HEK293 (cell line): ENCODE data around the gene FASLG.

Source experiments
- ATF2 ChIP-seq: fragments of 450-650 bp; formaldehyde crosslinking; IDR thresholded peaks from 2 replicates; pipeline ENCODE4 v1.5.1; 2016; ENCODE audit warnings: missing biosample characterization, missing genetic modification characterization, low read depth
- KLF8 ChIP-seq: fragments of 450-650 bp; formaldehyde crosslinking; IDR thresholded peaks from 2 replicates; pipeline ENCODE4 v1.5.1; 2016; ENCODE audit warnings: missing biosample characterization, missing genetic modification characterization
- ZNF138 ChIP-seq: fragments of 450-650 bp; formaldehyde crosslinking; IDR thresholded peaks from 2 replicates; pipeline ENCODE4 v1.5.1; 2016; ENCODE audit warnings: missing biosample characterization, missing genetic modification characterization, borderline replicate concordance
- ZNF140 ChIP-seq: fragments of 450-650 bp; formaldehyde crosslinking; IDR thresholded peaks from 2 replicates; pipeline ENCODE4 v1.5.1; 2016; ENCODE audit warnings: missing biosample characterization, missing genetic modification characterization
- ZNF280C ChIP-seq: fragments of 450-650 bp; formaldehyde crosslinking; IDR thresholded peaks from 2 replicates; pipeline ENCODE4 v1.5.1; 2016; ENCODE audit warnings: missing biosample characterization, missing genetic modification characterization
- ZNF394 ChIP-seq: fragments of 450-650 bp; formaldehyde crosslinking; IDR thresholded peaks from 2 replicates; pipeline ENCODE4 v1.5.1; 2016; ENCODE audit warnings: missing biosample characterization, missing genetic modification characterization, mild to moderate bottlenecking, moderate library complexity, borderline replicate concordance
- ZNF707 ChIP-seq: fragments of 450-650 bp; formaldehyde crosslinking; IDR thresholded peaks from 2 replicates; pipeline ENCODE4 v1.5.1; 2016; ENCODE audit warnings: missing biosample characterization, missing genetic modification characterization
- TF ChIP-seq, protein P1 (sequence below): fragments of 450-650 bp; formaldehyde crosslinking; IDR thresholded peaks from 2 replicates; pipeline ENCODE4 v1.5.1; 2016; ENCODE audit warnings: missing biosample characterization, missing genetic modification characterization
- TF ChIP-seq, protein P2 (sequence below): fragments of 450-650 bp; formaldehyde crosslinking; IDR thresholded peaks from 2 replicates; pipeline ENCODE4 v1.5.1; 2017; ENCODE audit warnings: missing biosample characterization, missing genetic modification characterization

GRCh38 chr1:172640111-172640510 lies 18.8 kb upstream of the FASLG start:
- no peak for TF ChIP-seq ZNF280C (tag by site-specific recombination)
- TF ChIP-seq KLF8 (tag by site-specific recombination): no peak
- TF ChIP-seq ATF2 (tag by site-specific recombination): no peak
- TF ChIP-seq ZNF707 (tag by site-specific recombination): no peak
- TF ChIP-seq, protein P1, sequence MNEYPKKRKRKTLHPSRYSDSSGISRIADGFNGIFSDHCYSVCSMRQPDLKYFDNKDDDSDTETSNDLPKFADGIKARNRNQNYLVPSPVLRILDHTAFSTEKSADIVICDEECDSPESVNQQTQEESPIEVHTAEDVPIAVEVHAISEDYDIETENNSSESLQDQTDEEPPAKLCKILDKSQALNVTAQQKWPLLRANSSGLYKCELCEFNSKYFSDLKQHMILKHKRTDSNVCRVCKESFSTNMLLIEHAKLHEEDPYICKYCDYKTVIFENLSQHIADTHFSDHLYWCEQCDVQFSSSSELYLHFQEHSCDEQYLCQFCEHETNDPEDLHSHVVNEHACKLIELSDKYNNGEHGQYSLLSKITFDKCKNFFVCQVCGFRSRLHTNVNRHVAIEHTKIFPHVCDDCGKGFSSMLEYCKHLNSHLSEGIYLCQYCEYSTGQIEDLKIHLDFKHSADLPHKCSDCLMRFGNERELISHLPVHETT (tag by site-specific recombination): no peak
- no peak for TF ChIP-seq ZNF138
- no peak for TF ChIP-seq ZNF140 (tag by site-specific recombination)
- TF ChIP-seq, protein P2, sequence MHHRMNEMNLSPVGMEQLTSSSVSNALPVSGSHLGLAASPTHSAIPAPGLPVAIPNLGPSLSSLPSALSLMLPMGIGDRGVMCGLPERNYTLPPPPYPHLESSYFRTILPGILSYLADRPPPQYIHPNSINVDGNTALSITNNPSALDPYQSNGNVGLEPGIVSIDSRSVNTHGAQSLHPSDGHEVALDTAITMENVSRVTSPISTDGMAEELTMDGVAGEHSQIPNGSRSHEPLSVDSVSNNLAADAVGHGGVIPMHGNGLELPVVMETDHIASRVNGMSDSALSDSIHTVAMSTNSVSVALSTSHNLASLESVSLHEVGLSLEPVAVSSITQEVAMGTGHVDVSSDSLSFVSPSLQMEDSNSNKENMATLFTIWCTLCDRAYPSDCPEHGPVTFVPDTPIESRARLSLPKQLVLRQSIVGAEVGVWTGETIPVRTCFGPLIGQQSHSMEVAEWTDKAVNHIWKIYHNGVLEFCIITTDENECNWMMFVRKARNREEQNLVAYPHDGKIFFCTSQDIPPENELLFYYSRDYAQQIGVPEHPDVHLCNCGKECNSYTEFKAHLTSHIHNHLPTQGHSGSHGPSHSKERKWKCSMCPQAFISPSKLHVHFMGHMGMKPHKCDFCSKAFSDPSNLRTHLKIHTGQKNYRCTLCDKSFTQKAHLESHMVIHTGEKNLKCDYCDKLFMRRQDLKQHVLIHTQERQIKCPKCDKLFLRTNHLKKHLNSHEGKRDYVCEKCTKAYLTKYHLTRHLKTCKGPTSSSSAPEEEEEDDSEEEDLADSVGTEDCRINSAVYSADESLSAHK: no peak
- no peak for TF ChIP-seq ZNF394 (tag by site-specific recombination)
